ENCODE measurements around the gene HPCAL1.
"Not testable (repeated sequence)": the region's sequence is repeated elsewhere in the genome, so short reads cannot be mapped to it uniquely, and the experiment has no call there.

HPCAL1 gene

DNA sequence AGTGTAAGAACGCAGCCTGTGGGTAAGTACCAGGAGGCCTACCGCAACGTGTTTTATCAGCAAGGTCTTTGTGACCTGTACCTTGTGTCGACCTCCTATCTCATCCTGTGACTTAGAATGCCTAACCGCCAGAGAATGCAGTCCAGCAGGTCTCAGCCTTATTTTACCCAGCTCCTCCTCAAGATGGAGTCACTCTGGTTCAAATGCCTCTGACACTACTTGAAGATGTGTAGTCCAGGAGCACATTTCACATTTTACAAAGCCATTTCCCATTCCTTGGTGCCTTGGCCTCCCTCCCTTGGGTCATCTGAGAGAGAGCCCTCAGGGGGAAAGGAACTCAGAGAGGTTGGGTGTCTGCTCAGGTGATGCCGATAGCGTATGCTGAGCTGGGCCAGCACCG lies 6.6 kb upstream of the HPCAL1 start:
- DNase-seq: no peak
- no CpG with 5 or more reads among the region's 8 CpGs for WGBS (ENCODE audit: extremely low coverage, insufficient coverage, low lambda C conversion rate)

DNA sequence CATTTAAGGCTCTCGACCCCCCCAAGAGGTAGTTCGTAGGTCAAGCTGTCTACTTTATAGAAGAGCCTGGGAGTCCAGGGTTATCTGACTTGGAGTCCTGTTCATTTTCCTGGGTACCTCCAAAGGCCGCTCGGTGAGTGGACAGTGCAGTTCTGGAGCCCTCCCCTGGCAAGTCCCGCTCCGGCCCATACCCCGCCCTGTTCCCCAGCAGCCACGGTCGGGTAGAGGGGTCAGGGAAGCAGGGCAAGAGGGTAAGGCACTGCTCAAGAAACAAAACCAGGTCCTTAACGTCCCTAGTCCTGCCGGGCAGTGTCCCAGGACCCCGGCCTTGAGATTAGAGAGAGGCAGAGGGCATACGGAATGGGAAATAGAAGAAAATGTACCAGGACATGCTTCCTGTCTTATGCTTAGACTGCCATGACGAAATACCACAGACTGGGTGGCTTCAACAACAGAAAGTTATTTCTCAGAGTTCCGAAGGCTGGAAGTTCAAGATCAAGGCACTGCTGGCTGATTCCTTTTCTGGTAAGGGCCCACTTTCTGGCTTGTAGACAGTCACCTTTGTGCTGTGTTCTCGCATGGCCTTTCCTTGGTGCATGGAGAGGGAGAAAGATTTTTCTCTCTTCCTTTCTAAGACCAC lies 5.4 kb upstream of the HPCAL1 start:
- Histone ChIP-seq H3K23ac (ENCODE audit: low read length) (no peak overlapping the region), H2BK15ac (replicated peaks; ENCODE audit: low read depth) (no peak overlapping the region), H2BK120ac (ENCODE audit: low read depth, low read length) (peak overlapping the region; percentile 17), H3K36me3 (ENCODE audit: control insufficient read depth, insufficient read depth, low read length) (no peaks in the 10 kb centered on the region), H3K79me1 (ENCODE audit: low read length) (no peaks in the 10 kb centered on the region), H3K27ac (ENCODE audit: low read depth, low read length) (no peak overlapping the region), H2BK5ac (ENCODE audit: low read length) (no peak overlapping the region), H3K4me1 (ENCODE audit: control insufficient read depth, low read depth, low read length) (peaks cover 3% of the 10 kb centered on the region), H3K4me2 (ENCODE audit: low read length) (no peak overlapping the region), H4K8ac (ENCODE audit: low read depth, low read length) (no peak overlapping the region), H3K79me2 (ENCODE audit: control insufficient read depth, insufficient read depth, low read length) (no peaks in the 10 kb centered on the region), H2AK5ac (ENCODE audit: low read length) (no peak overlapping the region), H3K9ac (ENCODE audit: low read length) (no peak overlapping the region), H3K4ac (ENCODE audit: low read depth, low read length) (no peak overlapping the region), H4K5ac (ENCODE audit: low read length) (no peak overlapping the region), H3K27me3 (ENCODE audit: insufficient read depth, low read length, poor library complexity) (no peaks in the 10 kb centered on the region), H3K4me3 (ENCODE audit: low read length) (no peak overlapping the region), H3K56ac (ENCODE audit: low read length) (no peak overlapping the region), H3K18ac (ENCODE audit: low read length) (no peak overlapping the region)
- no peak for DNase-seq
- no CpG with 5 or more reads among the region's 16 CpGs for WGBS (ENCODE audit: extremely low coverage, insufficient coverage, low lambda C conversion rate)

More for the DNA sequence above, 6.6 kb upstream of the HPCAL1 start:
- Histone ChIP-seq H3K4ac (ENCODE audit: low read depth, low read length) (no peak overlapping the region), H2BK120ac (ENCODE audit: low read depth, low read length) (no peak overlapping the region), H4K8ac (ENCODE audit: low read depth, low read length) (no peak overlapping the region), H3K18ac (ENCODE audit: low read length) (no peak overlapping the region), H3K4me2 (ENCODE audit: low read length) (no peak overlapping the region), H3K4me3 (ENCODE audit: low read length) (no peak overlapping the region), H2BK15ac (replicated peaks; ENCODE audit: low read depth) (no peak overlapping the region), H3K79me2 (ENCODE audit: control insufficient read depth, insufficient read depth, low read length) (no peaks in the 10 kb centered on the region), H3K27ac (ENCODE audit: low read depth, low read length) (no peak overlapping the region), H3K79me1 (ENCODE audit: low read length) (no peaks in the 10 kb centered on the region), H3K23ac (ENCODE audit: low read length) (no peak overlapping the region), H3K9ac (ENCODE audit: low read length) (no peak overlapping the region), H3K4me1 (ENCODE audit: control insufficient read depth, low read depth, low read length) (peaks cover 3% of the 10 kb centered on the region), H4K5ac (ENCODE audit: low read length) (no peak overlapping the region), H3K36me3 (ENCODE audit: control insufficient read depth, insufficient read depth, low read length) (no peaks in the 10 kb centered on the region), H3K27me3 (ENCODE audit: insufficient read depth, low read length, poor library complexity) (no peaks in the 10 kb centered on the region), H2BK5ac (ENCODE audit: low read length) (no peak overlapping the region), H3K56ac (ENCODE audit: low read length) (no peak overlapping the region), H2AK5ac (ENCODE audit: low read length) (no peak overlapping the region)

DNA sequence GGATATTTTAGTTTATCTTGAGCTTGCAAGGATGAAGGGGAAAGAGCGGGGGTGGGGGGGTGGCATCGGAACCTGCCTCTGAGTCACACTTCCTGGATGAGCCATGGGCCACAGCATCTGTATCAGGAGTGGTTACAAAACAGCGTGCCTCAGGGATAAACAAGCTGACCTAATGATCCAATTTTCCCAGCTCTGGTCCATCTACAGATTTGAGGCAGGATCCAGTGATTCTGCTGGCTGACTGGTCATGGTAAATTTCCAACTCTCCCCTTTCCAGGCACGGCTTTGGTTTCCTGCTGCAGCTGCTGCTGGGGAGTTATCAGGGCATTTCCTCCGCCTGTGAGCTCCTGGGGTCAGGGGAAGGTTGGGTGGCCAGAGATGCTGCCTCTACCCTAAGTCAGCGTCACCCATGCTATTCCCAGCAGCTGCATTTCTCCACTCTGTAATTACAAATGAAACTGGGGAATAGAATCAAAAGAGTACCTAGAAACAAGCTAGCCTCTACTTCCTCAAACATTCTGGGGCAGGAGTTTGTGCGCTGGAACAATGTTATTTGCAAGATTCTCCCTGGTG lies 4.7 kb upstream of the HPCAL1 start:
- no peak overlapping the region for H2BK15ac ChIP-seq (replicated peaks; ENCODE audit: low read depth)
- whole genome bisulfite sequencing (ENCODE audit: extremely low coverage, insufficient coverage, low lambda C conversion rate): no CpG with 5 or more reads among the region's 7 CpGs
- H3K27ac ChIP-seq (ENCODE audit: low read depth, low read length): no peak overlapping the region

DNA sequence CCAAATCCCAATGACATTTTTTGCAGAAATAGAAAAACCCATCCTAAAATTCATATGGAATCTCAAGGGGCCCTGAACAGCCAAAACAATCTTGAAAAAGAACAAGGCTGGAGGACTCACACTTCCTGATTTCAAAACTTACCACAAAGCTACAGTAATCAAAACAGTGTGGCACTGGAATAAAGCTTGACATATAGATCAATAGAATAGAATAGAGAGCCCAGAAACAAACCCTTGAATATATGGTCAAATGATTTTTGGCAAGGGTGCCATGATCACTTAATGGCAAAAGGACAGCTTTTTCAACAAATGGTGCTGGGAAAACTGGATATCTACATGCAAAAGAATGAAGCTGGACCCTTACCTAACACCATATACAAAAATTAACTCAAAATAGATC lies 3.9 kb upstream of the HPCAL1 start:
- not testable (repeated sequence) for H4K8ac ChIP-seq (ENCODE audit: low read depth, low read length); H3K4me1 ChIP-seq (ENCODE audit: control insufficient read depth, low read depth, low read length); H3K79me1 ChIP-seq (ENCODE audit: low read length); H3K18ac ChIP-seq (ENCODE audit: low read length); H3K9ac ChIP-seq (ENCODE audit: low read length); H2BK5ac ChIP-seq (ENCODE audit: low read length); H2BK15ac ChIP-seq (replicated peaks; ENCODE audit: low read depth); H2AK5ac ChIP-seq (ENCODE audit: low read length); H3K27me3 ChIP-seq (ENCODE audit: insufficient read depth, low read length, poor library complexity); DNase-seq; H3K4me3 ChIP-seq (ENCODE audit: low read length); H3K36me3 ChIP-seq (ENCODE audit: control insufficient read depth, insufficient read depth, low read length); H3K27ac ChIP-seq (ENCODE audit: low read depth, low read length); H4K5ac ChIP-seq (ENCODE audit: low read length); H3K4me2 ChIP-seq (ENCODE audit: low read length); H2BK120ac ChIP-seq (ENCODE audit: low read depth, low read length); H3K56ac ChIP-seq (ENCODE audit: low read length); H3K79me2 ChIP-seq (ENCODE audit: control insufficient read depth, insufficient read depth, low read length); H3K23ac ChIP-seq (ENCODE audit: low read length); H3K4ac ChIP-seq (ENCODE audit: low read depth, low read length)

More for the DNA sequence above, 4.7 kb upstream of the HPCAL1 start:
- Histone ChIP-seq H2AK5ac (ENCODE audit: low read length) (no peak overlapping the region), H3K79me2 (ENCODE audit: control insufficient read depth, insufficient read depth, low read length) (no peaks in the 10 kb centered on the region), H2BK120ac (ENCODE audit: low read depth, low read length) (no peak overlapping the region), H3K4ac (ENCODE audit: low read depth, low read length) (no peak overlapping the region), H3K9ac (ENCODE audit: low read length) (no peak overlapping the region), H3K4me2 (ENCODE audit: low read length) (no peak overlapping the region), H3K79me1 (ENCODE audit: low read length) (no peaks in the 10 kb centered on the region), H3K18ac (ENCODE audit: low read length) (no peak overlapping the region), H2BK5ac (ENCODE audit: low read length) (no peak overlapping the region), H3K36me3 (ENCODE audit: control insufficient read depth, insufficient read depth, low read length) (no peaks in the 10 kb centered on the region), H3K27me3 (ENCODE audit: insufficient read depth, low read length, poor library complexity) (peaks cover under 1% of the 10 kb centered on the region), H3K4me1 (ENCODE audit: control insufficient read depth, low read depth, low read length) (peaks cover 3% of the 10 kb centered on the region), H4K5ac (ENCODE audit: low read length) (no peak overlapping the region), H3K23ac (ENCODE audit: low read length) (no peak overlapping the region), H3K56ac (ENCODE audit: low read length) (peak overlapping the region; percentile 0), H4K8ac (ENCODE audit: low read depth, low read length) (no peak overlapping the region), H3K4me3 (ENCODE audit: low read length) (no peak overlapping the region)
- DNase-seq: peak; percentile 72

DNA sequence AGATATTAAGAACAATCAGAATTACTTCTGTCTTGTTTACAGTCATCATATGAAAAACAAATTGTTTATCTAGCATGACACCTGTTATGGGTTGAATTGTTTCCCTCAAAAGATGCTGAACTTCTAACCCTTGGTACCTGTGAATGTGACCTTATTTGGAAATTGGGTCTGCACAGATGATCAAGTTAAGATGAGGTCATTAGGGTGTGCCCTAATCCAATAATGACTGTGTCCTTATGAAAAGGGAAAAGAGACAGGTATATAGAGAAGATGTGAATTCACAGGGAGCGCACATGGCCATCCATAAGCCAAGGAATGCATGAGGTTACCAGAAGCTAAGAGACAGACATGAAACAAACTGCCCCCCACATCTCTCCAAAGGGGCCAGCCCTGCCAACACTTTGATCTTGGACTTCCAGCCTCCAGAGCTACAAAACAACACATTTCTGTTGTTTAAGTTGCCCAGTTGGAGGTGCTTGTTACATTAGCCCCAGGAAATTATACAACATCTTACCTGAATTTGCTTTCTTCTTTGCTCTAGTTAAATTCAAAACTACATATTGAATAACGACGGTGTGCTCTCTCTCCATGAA lies 2.3 kb upstream of the HPCAL1 start:
- DNase-seq: no peak
- H3K79me2 ChIP-seq (ENCODE audit: control insufficient read depth, insufficient read depth, low read length): no peaks in the 10 kb centered on the region
- H4K8ac ChIP-seq (ENCODE audit: low read depth, low read length): no peak overlapping the region
- no peak overlapping the region for H3K18ac ChIP-seq (ENCODE audit: low read length)
- no peak overlapping the region for H3K56ac ChIP-seq (ENCODE audit: low read length)
- H3K79me1 ChIP-seq (ENCODE audit: low read length): no peaks in the 10 kb centered on the region
- no peak overlapping the region for H3K23ac ChIP-seq (ENCODE audit: low read length)
- H3K4ac ChIP-seq (ENCODE audit: low read depth, low read length): no peak overlapping the region
- H3K4me3 ChIP-seq (ENCODE audit: low read length): no peak overlapping the region
- no CpG with 5 or more reads among the region's 3 CpGs for WGBS (ENCODE audit: extremely low coverage, insufficient coverage, low lambda C conversion rate)
- H3K4me2 ChIP-seq (ENCODE audit: low read length): no peak overlapping the region
- H3K27me3 ChIP-seq (ENCODE audit: insufficient read depth, low read length, poor library complexity): peaks cover 21% of the 10 kb centered on the region
- peaks cover 3% of the 10 kb centered on the region for H3K4me1 ChIP-seq (ENCODE audit: control insufficient read depth, low read depth, low read length)
- no peak overlapping the region for H2BK5ac ChIP-seq (ENCODE audit: low read length)
- no peak overlapping the region for H4K5ac ChIP-seq (ENCODE audit: low read length)
- H3K36me3 ChIP-seq (ENCODE audit: control insufficient read depth, insufficient read depth, low read length): no peaks in the 10 kb centered on the region
- no peak overlapping the region for H3K27ac ChIP-seq (ENCODE audit: low read depth, low read length)
- no peak overlapping the region for H2BK15ac ChIP-seq (replicated peaks; ENCODE audit: low read depth)
- H3K9ac ChIP-seq (ENCODE audit: low read length): no peak overlapping the region
- no peak overlapping the region for H2AK5ac ChIP-seq (ENCODE audit: low read length)
- no peak overlapping the region for H2BK120ac ChIP-seq (ENCODE audit: low read depth, low read length)
